Tibial nerve (tissue), 4 donors: ENCODE results near the gene TCEA3. TPM values are rescaled to one million over a fixed set of nuclear protein-coding genes. Genes with fewer than 3 reads are reported as not detected.
A peak's percentile ranks its signal among the peaks of the same experiment; 100 is the strongest.

Experiments used
- DNase-seq, 2 donors: peaks; one replicate each; pipeline ENCODE4 v3.0.0-alpha.2; 2019; ENCODE audit warnings: low spot score in 2 of 2
- H3K27ac ChIP-seq, 4 donors: fragments of 200-600 bp; sonication (generic) in 3 of 4; one replicate each; pipeline ENCODE4 v1.5.1; 2017 to 2019; ENCODE audit warnings: mild to moderate bottlenecking in 1 of 4
- H3K27me3 ChIP-seq, 2 donors: fragments of 200-600 bp; sonication (generic) in 1 of 2; one replicate each; pipeline versions ENCODE4 v1.5.1 to v1.6.0; 2017 to 2019
- H3K36me3 ChIP-seq, 3 donors: fragments of 200-600 bp; sonication (generic); one replicate each; pipeline ENCODE4 v1.5.1; 2018 to 2019
- H3K4me1 ChIP-seq, 4 donors: fragments of 200-600 bp; sonication (generic) in 3 of 4; one replicate each; pipeline ENCODE4 v1.5.1; 2017 to 2019
- H3K4me3 ChIP-seq, 4 donors: fragments of 200-600 bp; sonication (generic) in 3 of 4; one replicate each; pipeline ENCODE4 v1.5.1; 2017 to 2019; ENCODE audit warnings: mild to moderate bottlenecking in 1 of 4, moderate library complexity in 1 of 4
- H3K9me3 ChIP-seq, 4 donors: fragments of 200-600 bp; sonication (generic) in 3 of 4; one replicate each; pipeline ENCODE4 v1.5.1; 2017 to 2019
- EP300 ChIP-seq, 2 donors: sonication (generic); formaldehyde crosslinking; IDR thresholded peaks; one replicate each; pipeline ENCODE4 v1.6.1; 2017; ENCODE audit warnings: antibody characterized with exemption in 2 of 2, mild to moderate bottlenecking in 1 of 2
- POLR2A ChIP-seq, 2 donors: fragments of 450-650 bp; IDR thresholded peaks; one replicate each; pipeline ENCODE4 v1.6.1; 2017; ENCODE audit warnings: antibody characterized with exemption in 2 of 2, mild to moderate bottlenecking in 2 of 2, moderate library complexity in 2 of 2
- WGBS, 2 donors: methylation state at CpG; one replicate each; pipeline ENCODE4 v1.1.5; 2018; 5-methylcytosine and 5-hydroxymethylcytosine counted together
- total RNA-seq, 4 donors: library from RNA; depleted of rRNA; stranded (reverse); fragments of >200 nt; gene quantifications; one replicate each; pipeline ENCODE4 v1.1.0, GENCODE V29; 2016
- TF ChIP-seq, protein P1 (sequence below), 5 experiments: fragments of 200-600 bp in 3 of 5; fragments of 450-650 bp in 2 of 5; sonication (generic) in 3 of 5; IDR thresholded peaks; one replicate each; pipeline ENCODE4 v1.5.1; 2016 to 2019; ENCODE audit warnings: antibody characterized with exemption in 5 of 5, mild to moderate bottlenecking in 3 of 5, moderate library complexity in 2 of 5

The TCEA3 gene
- total RNA-seq, 4 donors from 2014 or later, result 21.0 to 48.5 (median 38.8) TPM

GRCh38 chr1:23461050-23461449 is 36.5 kb upstream of the TCEA3 start:
- H3K4me3 ChIP-seq, result no peak overlapping the region
- WGBS, 2 donors, result 88 to 90% methylated on average over 3 of the region's 3 CpGs
- TF ChIP-seq, protein P1, sequence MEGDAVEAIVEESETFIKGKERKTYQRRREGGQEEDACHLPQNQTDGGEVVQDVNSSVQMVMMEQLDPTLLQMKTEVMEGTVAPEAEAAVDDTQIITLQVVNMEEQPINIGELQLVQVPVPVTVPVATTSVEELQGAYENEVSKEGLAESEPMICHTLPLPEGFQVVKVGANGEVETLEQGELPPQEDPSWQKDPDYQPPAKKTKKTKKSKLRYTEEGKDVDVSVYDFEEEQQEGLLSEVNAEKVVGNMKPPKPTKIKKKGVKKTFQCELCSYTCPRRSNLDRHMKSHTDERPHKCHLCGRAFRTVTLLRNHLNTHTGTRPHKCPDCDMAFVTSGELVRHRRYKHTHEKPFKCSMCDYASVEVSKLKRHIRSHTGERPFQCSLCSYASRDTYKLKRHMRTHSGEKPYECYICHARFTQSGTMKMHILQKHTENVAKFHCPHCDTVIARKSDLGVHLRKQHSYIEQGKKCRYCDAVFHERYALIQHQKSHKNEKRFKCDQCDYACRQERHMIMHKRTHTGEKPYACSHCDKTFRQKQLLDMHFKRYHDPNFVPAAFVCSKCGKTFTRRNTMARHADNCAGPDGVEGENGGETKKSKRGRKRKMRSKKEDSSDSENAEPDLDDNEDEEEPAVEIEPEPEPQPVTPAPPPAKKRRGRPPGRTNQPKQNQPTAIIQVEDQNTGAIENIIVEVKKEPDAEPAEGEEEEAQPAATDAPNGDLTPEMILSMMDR (IDR thresholded peaks at IDR 0.05), result no peak
- TF ChIP-seq EP300 (IDR thresholded peaks at IDR 0.05), result no peak
- no peak for TF ChIP-seq POLR2A (IDR thresholded peaks at IDR 0.05)
- H3K9me3 ChIP-seq, result no peaks in the 10 kb centered on the region
- H3K36me3 ChIP-seq, result peaks cover 0 to under 1% (median 0%) of the 10 kb centered on the region in 3 donors
- H3K4me1 ChIP-seq, result peaks cover 0 to 13% (median 0%) of the 10 kb centered on the region in 4 donors
- no peaks in the 10 kb centered on the region for H3K27me3 ChIP-seq
- no peak overlapping the region for H3K27ac ChIP-seq
- DNase-seq, result no peak

DNA sequence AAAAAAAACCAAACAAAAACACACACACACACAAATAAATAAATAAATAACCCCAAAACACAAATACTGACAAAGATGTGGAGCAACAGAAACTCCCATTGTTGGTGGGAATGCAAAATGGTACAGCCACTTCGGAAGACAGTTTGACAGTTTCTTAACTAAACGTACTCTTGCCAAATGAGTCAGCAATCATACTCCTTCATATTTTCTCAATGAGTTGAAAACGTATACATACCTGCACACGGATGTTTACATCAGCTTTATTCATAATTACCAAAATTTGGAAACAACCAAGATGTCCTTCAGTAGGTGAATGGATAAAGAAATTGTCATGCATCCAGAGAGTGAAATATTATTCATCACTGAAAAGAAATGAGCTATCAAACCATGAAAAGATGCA is 36.0 kb upstream of the TCEA3 start:
- Histone ChIP-seq H3K9me3 (no peaks in the 10 kb centered on the region), H3K27me3 (no peaks in the 10 kb centered on the region), H3K27ac (no peak overlapping the region), H3K36me3 (peaks cover 0 to 5% (median 0%) of the 10 kb centered on the region in 3 donors), H3K4me3 (no peak overlapping the region), H3K4me1 (peaks cover 0 to 8% (median 0%) of the 10 kb centered on the region in 4 donors)
- 74 to 83% methylated on average over 4 of the region's 4 CpGs for WGBS, 2 donors
- DNase-seq, result no peak
- TF ChIP-seq, protein P1 (IDR thresholded peaks at IDR 0.05), result no peak
- TF ChIP-seq EP300 (IDR thresholded peaks at IDR 0.05) (no peak), POLR2A (IDR thresholded peaks at IDR 0.05) (no peak)

- TF ChIP-seq EP300 (IDR thresholded peaks at IDR 0.05), result no peak
- TF ChIP-seq, protein P1 (IDR thresholded peaks at IDR 0.05), result no peak
- TF ChIP-seq POLR2A (IDR thresholded peaks at IDR 0.05), result no peak
- Histone ChIP-seq H3K27me3 (no peaks in the 10 kb centered on the region), H3K27ac (no peak overlapping the region), H3K9me3 (no peaks in the 10 kb centered on the region), H3K4me1 (peaks cover 0 to 11% (median 0%) of the 10 kb centered on the region in 4 donors), H3K36me3 (peaks cover 0 to 17% (median 0%) of the 10 kb centered on the region in 3 donors), H3K4me3 (no peak overlapping the region)
- no peak for DNase-seq
- 73 to 75% methylated on average over 2 of the region's 2 CpGs for WGBS, 2 donors
These were observed 34.8 kb upstream of the TCEA3 start for GRCh38 chr1:23459338-23459757.

- TF ChIP-seq, protein P1 (IDR thresholded peaks at IDR 0.05), result no peak
- no peak for TF ChIP-seq POLR2A (IDR thresholded peaks at IDR 0.05)
- Histone ChIP-seq H3K27ac (peak overlapping the region in 2 of 4 donors; percentile 12 to 18), H3K4me1 (peaks cover 0 to 24% (median 0%) of the 10 kb centered on the region in 4 donors), H3K36me3 (peaks cover 0 to 32% (median 0%) of the 10 kb centered on the region in 3 donors), H3K4me3 (no peak overlapping the region), H3K9me3 (no peaks in the 10 kb centered on the region), H3K27me3 (no peaks in the 10 kb centered on the region)
- WGBS, 2 donors, result 85 to 86% methylated on average over 5 of the region's 5 CpGs
- no peak for DNase-seq
These were observed 31.7 kb upstream of the TCEA3 start for GRCh38 chr1:23456226-23456625.

DNA sequence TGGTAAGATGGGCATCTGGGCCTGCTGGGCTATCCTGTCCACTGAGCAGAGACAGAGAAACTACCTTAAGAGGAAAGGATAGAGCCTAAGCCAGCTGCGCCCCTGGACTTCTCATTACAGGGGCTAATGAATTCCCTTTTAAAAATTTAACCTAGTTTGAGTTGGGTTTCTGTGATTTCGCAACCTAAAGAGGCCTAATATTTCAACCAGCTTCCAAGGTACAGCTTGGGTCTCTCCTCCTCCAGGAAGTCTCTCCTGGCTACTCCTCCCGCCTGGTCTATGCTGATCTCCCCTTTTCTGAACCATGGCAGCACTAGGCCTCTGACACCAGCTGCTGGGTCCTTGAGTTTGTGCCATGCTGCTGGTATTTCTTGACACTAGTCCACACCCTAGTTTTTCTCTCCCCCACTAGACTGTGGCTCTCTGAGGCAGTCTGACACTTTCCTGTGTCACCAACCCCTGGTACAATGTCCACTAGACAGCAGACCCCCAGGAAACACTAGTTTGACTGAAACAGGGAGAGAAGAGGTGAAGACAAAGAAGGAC is 29.0 kb upstream of the TCEA3 start:
- H3K27me3 ChIP-seq, result no peaks in the 10 kb centered on the region

More for the DNA sequence above, 29.0 kb upstream of the TCEA3 start:
- no peak overlapping the region for H3K4me3 ChIP-seq
- TF ChIP-seq EP300 (IDR thresholded peaks at IDR 0.05) (no peak), POLR2A (IDR thresholded peaks at IDR 0.05) (no peak)
- TF ChIP-seq, protein P1 (IDR thresholded peaks at IDR 0.05), result no peak
- WGBS, 2 donors, result 96 to 97% methylated on average over 3 of the region's 3 CpGs
- peak overlapping the region in 2 of 4 donors; percentile 21 to 64 for H3K27ac ChIP-seq
- no peak for DNase-seq
- no peaks in the 10 kb centered on the region for H3K9me3 ChIP-seq
- H3K36me3 ChIP-seq, result peaks cover 0 to 44% (median 0%) of the 10 kb centered on the region in 3 donors
- peaks cover 0 to 41% (median 0%) of the 10 kb centered on the region in 4 donors for H3K4me1 ChIP-seq
